ENCODE results near the gene ERGIC3.

The ERGIC3 gene

DNA sequence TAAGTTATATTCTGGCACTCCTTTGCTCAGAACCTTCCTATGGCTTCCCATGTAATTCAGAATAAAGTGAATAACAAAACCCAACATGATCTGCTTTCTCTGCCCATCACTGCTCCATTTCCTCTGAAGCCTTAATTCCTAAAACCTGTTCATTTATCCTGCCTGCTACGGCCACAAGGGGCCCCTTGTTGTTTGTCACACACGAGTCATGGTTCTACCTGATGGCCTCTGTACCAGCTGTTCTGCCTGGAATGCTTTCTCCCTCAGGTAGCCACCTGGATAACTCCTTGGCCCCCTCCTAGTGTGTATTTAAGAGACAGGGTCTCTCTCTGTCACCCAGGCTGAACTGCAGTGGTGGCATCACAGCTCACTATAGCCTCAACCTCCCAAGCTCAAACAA is 26.8 kb downstream of the ERGIC3 start:
- TF ChIP-seq, protein P1, sequence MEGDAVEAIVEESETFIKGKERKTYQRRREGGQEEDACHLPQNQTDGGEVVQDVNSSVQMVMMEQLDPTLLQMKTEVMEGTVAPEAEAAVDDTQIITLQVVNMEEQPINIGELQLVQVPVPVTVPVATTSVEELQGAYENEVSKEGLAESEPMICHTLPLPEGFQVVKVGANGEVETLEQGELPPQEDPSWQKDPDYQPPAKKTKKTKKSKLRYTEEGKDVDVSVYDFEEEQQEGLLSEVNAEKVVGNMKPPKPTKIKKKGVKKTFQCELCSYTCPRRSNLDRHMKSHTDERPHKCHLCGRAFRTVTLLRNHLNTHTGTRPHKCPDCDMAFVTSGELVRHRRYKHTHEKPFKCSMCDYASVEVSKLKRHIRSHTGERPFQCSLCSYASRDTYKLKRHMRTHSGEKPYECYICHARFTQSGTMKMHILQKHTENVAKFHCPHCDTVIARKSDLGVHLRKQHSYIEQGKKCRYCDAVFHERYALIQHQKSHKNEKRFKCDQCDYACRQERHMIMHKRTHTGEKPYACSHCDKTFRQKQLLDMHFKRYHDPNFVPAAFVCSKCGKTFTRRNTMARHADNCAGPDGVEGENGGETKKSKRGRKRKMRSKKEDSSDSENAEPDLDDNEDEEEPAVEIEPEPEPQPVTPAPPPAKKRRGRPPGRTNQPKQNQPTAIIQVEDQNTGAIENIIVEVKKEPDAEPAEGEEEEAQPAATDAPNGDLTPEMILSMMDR (IDR thresholded peaks at IDR 0.05; ENCODE audit: control insufficient read depth, extremely low read depth, insufficient read depth), result peak; percentile 31
- no peak overlapping the region for H3K4me3 ChIP-seq (ENCODE audit: low read depth, low read length)
- DNase-seq (ENCODE audit: low read depth), result no peak

DNA sequence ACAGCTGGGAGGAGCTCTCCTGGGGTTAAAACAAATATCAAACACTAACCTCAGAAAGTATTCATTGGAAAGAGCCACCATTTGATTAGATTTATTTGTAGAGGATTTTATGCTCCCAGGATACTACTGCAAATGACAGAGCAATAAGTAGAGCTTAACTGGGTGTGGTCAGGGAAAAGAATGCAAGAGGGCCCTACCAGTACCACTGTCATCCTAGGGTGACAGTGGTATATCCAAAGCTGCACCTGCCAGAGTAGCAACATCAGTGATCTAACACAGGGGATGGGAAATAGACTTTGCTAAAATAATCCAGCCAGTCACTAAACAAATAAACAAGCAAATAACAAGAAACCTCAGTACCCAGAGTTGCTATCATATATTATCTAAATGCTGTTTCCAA is 29.7 kb downstream of the ERGIC3 start:
- TF ChIP-seq, protein P1 (IDR thresholded peaks at IDR 0.05; ENCODE audit: control insufficient read depth, extremely low read depth, insufficient read depth), result no peak
- DNase-seq (ENCODE audit: low read depth), result no peak

DNA sequence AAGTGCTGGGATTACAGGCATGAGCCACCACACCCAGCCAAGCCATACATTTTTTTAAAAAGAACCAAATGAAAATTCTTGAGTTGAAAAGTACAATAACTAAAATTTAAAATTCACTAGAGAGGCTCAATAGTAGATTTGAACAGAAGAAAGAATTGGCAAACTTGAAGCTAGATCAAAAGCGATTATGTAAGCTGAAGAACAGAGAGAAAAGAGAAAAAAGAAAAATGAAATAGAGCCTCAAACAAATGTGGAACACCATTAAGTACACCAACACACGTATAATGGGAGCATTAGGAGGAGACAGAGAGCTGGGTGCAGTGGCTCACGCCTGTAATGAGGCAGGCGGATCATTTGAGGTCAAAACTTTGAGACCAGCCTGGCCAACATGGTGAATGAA is 31.0 kb downstream of the ERGIC3 start:
- no peak for DNase-seq (ENCODE audit: low read depth)
- no peak overlapping the region for H3K4me3 ChIP-seq (ENCODE audit: low read depth, low read length)
- TF ChIP-seq, protein P1 (IDR thresholded peaks at IDR 0.05; ENCODE audit: control insufficient read depth, extremely low read depth, insufficient read depth), result no peak

More for the DNA sequence above, 29.7 kb downstream of the ERGIC3 start:
- H3K4me3 ChIP-seq (ENCODE audit: low read depth, low read length), result no peak overlapping the region

DNA sequence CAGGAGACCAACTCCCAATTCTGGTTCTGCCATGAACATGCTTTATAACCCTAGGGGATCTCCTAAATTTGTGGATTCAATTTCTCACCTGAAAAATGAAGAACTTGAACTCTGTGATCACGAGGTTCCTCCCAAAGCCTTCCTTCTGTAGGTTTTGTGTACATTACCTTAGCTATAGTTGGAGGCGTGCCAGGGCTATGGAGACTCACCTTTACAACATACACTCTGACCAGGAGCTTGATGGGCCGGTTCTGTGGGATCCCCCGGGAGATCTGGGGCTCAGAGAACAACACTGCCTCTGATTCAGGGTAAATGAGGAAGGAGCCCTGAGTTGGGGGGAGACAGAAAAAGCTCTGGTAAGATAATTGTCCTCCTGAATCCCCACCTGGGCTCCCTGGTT is 34.1 kb downstream of the ERGIC3 start:
- peak; percentile 74 for DNase-seq (ENCODE audit: low read depth)
- no peak overlapping the region for H3K4me3 ChIP-seq (ENCODE audit: low read depth, low read length)
- TF ChIP-seq, protein P1 (IDR thresholded peaks at IDR 0.05; ENCODE audit: control insufficient read depth, extremely low read depth, insufficient read depth), result no peak

DNA sequence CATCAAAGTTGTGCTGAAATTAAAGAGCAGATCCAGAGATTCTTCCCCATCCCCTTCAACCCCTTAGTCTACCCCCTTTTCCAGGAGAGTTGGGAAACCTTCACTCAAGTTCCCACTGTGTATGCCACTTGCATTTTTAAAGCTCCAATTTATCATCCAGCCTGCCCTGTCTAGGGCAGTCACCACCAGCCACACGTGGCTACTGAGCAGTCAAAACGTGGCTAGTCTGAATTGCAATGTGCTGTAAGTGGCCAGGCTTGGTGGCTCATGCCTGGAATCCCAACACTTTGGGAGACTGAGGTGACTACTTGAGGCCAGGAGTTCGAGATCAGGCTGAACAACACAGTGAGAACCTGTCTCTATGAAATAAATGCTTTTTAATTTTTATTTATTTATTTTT is 34.9 kb downstream of the ERGIC3 start:
- no peak for DNase-seq (ENCODE audit: low read depth)
- TF ChIP-seq, protein P1 (IDR thresholded peaks at IDR 0.05; ENCODE audit: control insufficient read depth, extremely low read depth, insufficient read depth), result no peak

DNA sequence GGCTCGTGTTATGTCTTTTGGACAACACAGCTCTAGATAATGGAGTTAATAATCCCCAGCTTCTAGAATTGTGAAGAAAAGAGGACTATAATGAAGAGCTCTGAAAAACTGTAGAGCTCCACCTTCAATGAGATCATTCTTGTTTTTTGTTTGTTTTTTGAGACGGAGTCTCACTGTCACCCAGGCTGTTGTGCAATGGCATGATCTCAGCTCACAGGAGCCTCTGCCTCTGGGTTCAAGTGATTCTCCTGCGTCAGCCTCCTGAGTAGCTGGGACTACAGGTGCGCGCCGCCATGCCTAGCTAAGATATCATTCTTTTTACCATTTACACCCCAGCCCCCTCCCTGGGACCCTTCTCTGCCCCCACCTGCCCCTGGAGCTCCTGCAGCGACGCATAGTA is 36.6 kb downstream of the ERGIC3 start:
- no peak for DNase-seq (ENCODE audit: low read depth)
- no peak overlapping the region for H3K4me3 ChIP-seq (ENCODE audit: low read depth, low read length)
- TF ChIP-seq, protein P1 (IDR thresholded peaks at IDR 0.05; ENCODE audit: control insufficient read depth, extremely low read depth, insufficient read depth), result no peak

More for the DNA sequence above, 34.9 kb downstream of the ERGIC3 start:
- no peak overlapping the region for H3K4me3 ChIP-seq (ENCODE audit: low read depth, low read length)

DNA sequence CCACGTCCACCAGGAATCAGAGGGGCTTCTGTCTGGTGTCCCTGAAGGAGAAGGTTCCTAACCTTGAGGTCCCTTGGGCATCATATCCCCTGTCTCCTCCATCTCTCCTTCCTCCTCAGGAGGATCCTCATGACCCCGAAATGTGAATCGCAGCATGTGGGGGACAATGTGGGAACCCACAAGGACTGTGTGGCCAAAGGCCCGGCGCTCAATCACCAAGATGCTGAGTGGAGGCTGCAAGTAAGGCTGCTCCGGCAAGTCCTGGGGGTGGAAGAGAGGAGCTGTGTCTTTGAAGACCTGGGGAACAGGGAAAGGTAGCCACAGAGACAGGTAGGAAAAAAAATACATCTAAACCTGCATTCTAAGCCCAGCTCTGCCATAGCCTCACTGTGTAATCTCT is 37.3 kb downstream of the ERGIC3 start:
- TF ChIP-seq, protein P1 (IDR thresholded peaks at IDR 0.05; ENCODE audit: control insufficient read depth, extremely low read depth, insufficient read depth), result no peak
- no peak overlapping the region for H3K4me3 ChIP-seq (ENCODE audit: low read depth, low read length)
- no peak for DNase-seq (ENCODE audit: low read depth)

All from LNCaP clone FGC (cell line).